GM19455 (cell line): Measurements from ENCODE around the gene DEFB128.
"Not testable (repeated sequence)": the region's sequence is repeated elsewhere in the genome, so short reads cannot be mapped to it uniquely, and the experiment has no call there.

ENCODE experiments used
- ATAC-seq: cut with Tn5 transposase; IDR thresholded peaks from one replicate; pipeline ENCODE4 v1.9.1; 2021; ENCODE audit not compliant: unreplicated experiment

Gene DEFB128

GRCh38 chr20:189611-190010 is at the start of gene DEFB128:
Gene DEFB128, minus strand, starts transcription at chr20:189711. Its CDS starts 88 bp downstream, at chr20:189623.
- ATAC-seq, result no peak

- ATAC-seq, result no peak
Observed at GRCh38 chr20:237929-238328, 48.4 kb upstream of the DEFB128 start.

GRCh38 chr20:237489-237888 is 48.0 kb upstream of the DEFB128 start:
- ATAC-seq, result no peak

GRCh38 chr20:235891-236290 is 46.4 kb upstream of the DEFB128 start:
- no peak for ATAC-seq

- ATAC-seq, result no peak
Observed at GRCh38 chr20:227439-228105, 38.1 kb upstream of the DEFB128 start.

- no peak for ATAC-seq
Observed at GRCh38 chr20:226958-227357, 37.4 kb upstream of the DEFB128 start, which contains the start of gene DEFB129. Gene DEFB129, plus strand, starts transcription at chr20:227258. Its CDS starts 31 bp downstream, at chr20:227289.

- ATAC-seq, result not testable (repeated sequence)
Observed at GRCh38 chr20:225879-226278, 36.4 kb upstream of the DEFB128 start.

- no peak for ATAC-seq
Observed at GRCh38 chr20:221258-221830, 31.8 kb upstream of the DEFB128 start.

- ATAC-seq, result no peak
Observed at GRCh38 chr20:219290-220115, 30.0 kb upstream of the DEFB128 start.

- no peak for ATAC-seq
Observed at GRCh38 chr20:217266-217665, 27.8 kb upstream of the DEFB128 start.

- ATAC-seq, result no peak
Observed at GRCh38 chr20:215796-216195, 26.3 kb upstream of the DEFB128 start.

GRCh38 chr20:214383-214782 is 24.9 kb upstream of the DEFB128 start:
- ATAC-seq, result no peak

- ATAC-seq, result no peak
Observed at GRCh38 chr20:210809-211502, 21.4 kb upstream of the DEFB128 start.

GRCh38 chr20:208942-209566 is 19.5 kb upstream of the DEFB128 start:
- ATAC-seq, result no peak

GRCh38 chr20:203630-204029 is 14.1 kb upstream of the DEFB128 start:
- not testable (repeated sequence) for ATAC-seq

- no peak for ATAC-seq
Observed at GRCh38 chr20:199996-200395, 10.5 kb upstream of the DEFB128 start.

- ATAC-seq, result no peak
Observed at GRCh38 chr20:198225-198624, 8.7 kb upstream of the DEFB128 start.

GRCh38 chr20:187733-188132 is 1.8 kb downstream of the DEFB128 start:
- no peak for ATAC-seq

- no peak for ATAC-seq
Observed at GRCh38 chr20:184288-184687, 5.2 kb downstream of the DEFB128 start.

GRCh38 chr20:168876-169275 is 20.6 kb downstream of the DEFB128 start:
- no peak for ATAC-seq

- no peak for ATAC-seq
Observed at GRCh38 chr20:164618-165017, 24.9 kb downstream of the DEFB128 start.
